ENCODE measurements around the gene GDF10.

Gene GDF10

DNA sequence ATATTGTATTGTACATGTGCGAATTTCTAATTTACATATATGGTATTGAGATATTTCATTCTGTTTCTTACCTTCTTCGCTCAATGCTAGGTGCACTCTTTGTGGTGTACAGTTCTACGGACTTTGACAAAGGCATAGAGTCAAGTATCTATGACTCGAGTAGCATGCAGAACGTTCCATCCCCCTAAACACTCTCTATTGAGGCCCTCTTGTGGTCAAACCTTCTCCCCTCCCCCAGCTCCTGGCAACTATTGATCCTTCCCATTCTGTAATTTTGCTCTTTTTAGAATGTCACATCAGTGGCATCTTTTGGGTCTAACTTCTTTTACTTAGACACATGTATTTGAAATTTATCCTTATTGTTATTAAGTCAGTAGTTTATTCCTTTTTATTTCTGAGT lies 30.7 kb upstream of the GDF10 start:
- DNase-seq (ENCODE audit: low spot score): no peak

DNA sequence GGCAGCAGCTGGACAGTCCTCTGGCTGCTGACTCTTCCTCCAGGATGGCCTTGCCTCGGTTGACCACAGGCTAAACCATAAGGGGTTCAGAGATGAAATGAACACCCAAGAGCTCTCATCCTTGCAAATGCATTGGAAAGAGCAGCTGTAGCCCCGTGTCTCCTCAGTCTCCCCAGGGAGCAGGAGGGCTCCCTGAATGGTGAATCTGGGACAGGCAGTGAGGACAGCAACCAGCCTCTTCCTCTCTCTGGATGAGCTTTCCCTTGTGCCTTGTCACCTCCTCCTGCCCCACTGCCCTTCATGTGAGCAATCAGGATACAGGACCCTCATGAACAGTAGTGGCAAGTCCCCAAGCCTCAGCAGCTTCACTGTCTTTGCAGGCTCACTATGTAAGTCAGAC lies 23.9 kb upstream of the GDF10 start:
- DNase-seq (ENCODE audit: low spot score): no peak

DNA sequence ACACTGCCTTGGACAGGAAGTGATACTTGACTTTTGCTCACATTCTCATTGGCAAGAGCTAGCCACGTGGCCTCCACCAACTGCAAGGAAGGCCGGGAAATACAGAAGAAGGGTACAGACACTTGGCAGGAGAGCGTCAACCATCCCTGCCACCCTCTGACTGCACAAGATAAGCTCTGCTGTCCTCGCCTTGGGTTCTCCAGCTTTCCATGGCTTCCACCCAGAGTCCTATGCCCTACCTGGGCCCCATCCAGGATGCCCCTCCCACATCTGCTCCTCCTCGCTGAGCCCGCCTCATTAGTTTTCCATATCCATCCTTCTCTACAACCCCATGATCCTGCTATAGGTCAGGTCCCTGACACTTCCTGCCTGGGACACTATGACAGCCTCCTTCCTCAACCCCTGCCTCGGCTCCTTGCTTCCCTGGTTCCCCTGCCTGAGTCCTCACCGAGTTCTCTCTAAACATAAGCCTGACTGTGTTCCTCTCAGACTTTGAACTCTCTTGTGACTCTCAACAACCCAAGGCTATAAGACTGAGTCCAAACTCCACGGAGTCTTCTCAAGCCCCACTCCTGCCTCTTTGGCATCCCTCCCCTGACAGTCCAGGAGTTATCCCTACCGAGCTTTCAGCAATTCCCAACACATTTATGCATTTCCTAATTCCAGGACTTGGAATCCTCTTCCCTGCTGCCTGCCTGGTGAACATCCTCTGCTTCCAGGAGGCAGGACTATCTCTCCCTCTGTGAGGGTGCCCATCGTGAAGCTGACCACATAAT lies 23.2 kb upstream of the GDF10 start:
- no peak for DNase-seq (ENCODE audit: low spot score)

DNA sequence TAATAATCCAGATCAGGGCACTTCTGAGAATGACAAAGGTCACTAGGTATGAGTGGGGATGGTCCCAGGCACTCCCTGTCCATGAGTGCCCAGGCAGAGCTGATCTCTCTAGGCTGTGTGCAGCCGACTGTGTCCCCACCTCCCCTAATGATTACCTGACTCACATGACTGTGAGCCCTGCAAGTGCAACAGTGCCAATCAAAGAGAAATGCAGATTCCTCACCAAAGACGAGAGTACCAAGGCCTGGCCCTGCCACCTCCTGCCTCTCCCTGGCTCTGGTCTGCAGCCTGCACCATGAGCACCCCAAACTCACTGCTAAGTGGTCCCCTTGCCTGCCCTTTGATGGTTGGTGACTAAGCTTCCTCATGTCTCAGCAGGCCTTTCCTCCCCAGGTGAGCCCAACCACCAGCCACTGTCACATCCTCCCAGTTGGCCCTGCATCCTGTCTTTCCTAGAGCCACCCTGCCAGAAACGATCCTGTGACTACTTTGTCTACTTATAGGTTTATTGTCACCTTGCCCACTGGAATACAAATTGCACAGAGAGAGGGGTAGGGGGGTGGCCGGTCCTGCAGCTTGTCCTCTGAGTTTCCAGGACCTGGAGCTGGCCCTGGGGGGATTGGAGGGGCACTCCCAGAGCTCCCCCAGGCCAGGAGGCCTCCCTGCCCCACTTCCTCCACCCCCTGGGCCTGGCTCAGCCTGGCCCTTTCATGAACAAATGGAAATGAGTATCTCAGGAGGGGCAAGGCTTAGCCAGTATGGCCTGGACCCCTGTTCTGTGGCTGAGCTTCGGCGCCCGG lies 22.4 kb upstream of the GDF10 start:
- no peak for DNase-seq (ENCODE audit: low spot score)

DNA sequence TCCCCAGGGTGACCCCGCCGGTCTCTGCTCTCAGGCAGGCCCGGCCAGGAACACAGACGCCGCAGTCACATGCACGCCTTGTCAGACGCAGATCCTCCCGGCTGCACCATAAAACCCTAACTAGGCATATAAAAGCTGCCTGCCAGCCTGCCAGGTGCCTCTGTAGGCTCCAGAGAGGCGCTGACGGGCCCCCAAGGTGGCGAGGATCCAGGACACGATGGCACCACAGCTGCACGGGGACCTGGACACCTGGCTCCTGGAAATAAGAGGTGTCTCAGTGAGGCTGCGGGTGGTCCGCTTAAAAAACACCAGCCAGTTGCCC lies 21.9 kb upstream of the GDF10 start:
- DNase-seq (ENCODE audit: low spot score): no peak

DNA sequence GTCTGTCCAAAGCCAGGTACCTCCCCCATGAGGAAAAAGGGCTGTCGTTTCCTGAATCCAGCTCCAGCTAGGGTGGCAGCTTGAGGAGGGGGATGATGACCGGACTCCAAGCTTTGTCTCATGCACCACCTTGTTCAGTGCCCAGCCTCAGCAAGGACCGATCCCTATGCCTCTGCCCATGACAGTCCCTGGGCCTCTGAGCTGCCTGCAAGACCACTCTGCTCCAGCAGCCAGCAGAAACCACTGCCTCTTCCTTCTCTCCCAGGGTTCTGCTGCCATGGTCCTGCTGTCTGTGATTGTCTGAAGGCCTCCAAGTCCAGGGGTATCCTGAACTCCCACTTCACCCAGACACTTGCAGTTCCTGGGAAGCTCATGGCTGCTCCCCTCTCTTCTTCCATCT lies 21.3 kb upstream of the GDF10 start:
- no peak for DNase-seq (ENCODE audit: low spot score)

DNA sequence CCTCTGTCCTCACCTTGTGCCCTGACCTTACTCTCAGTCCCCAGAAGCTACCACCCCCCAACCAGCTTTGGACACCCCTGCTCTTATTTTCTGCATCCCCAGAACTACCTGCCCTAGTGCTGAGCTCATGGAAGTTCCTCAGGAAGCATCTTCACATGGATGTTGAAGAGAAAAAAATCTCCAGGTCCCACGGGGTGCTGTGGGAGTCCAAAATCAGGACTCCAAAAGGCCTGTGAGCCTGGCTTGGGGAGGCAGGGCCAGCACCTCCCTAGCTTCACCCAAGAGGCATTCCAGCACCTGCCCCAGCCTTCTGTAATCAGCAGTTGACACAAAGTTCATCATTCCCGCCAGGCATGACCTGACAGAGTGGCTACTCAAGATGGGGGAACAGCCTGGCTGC lies 20.7 kb upstream of the GDF10 start:
- no peak for DNase-seq (ENCODE audit: low spot score)

DNA sequence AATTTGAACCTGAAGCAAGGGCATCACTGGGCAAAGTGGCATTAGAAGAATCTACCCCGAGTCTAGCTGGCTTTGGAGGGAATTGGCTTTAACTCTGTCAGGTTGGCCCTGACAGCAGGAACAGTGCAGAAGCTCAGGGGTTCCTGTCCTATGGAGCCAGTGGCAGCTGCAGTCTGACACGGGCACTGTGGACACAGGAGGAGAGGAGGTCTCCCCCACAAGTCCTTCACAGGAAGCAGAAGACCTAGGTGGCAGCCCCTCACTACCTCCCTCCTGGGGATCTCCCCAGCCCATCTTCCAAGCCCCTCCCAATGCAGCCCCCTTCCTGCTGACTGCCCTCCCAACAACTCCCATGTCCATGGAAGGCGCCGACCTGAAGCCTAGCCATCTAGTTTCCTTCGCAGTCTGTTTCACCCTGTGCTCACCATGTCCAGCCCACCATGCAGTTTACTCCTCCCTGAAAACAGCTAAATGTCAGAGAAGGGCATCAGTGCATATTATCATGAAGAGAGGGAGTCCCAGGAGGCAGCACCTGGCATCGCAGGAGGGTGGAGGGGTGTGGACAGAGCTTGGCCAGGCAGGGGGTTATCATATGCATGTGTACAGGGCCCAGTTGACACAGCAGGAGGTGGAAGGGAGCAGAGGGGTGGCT lies 17.9 kb upstream of the GDF10 start:
- no peak for DNase-seq (ENCODE audit: low spot score)

DNA sequence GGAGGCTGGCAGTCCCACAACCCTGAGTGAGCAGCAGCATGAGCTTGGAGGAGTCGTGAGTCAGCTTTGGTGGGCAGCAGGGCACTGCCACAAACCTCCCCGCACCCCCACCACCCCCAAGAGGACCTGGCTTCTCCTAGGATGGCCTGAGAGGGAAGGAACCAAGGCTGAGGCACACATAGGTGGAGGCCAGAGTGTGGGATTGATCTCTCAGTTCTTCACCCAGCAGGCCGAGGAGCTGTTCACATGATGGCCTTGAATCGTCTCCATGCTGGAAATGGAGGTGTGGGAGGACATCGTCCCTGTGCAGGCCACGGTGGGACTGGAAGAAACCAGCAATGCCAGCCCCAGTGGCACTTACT lies 17.4 kb upstream of the GDF10 start:
- no peak for DNase-seq (ENCODE audit: low spot score)

DNA sequence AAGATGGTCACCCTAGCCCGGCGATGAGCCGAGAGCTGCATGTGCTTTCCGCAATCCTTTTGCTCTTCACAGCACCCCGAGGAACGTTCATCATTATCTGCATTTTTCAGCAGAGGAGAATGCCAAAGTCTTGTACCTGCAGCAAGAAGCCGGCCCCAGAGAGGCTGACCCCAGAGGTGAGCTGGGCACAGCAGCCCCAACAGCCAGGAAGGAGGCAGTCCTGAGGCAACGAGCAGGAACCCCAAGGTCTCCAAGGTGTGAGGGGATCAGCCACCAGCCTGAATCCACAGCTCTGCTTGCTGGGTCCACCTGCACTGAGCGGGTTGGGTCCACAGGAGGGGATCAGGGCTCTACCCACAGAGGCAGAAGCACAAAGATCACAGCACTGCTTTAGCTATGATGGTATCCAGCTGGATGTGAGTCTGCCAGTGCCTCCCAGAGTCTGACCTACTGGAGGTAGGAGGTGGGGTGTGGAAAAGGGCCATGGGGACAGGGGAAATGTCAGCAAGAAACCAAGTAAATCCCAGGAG lies 16.8 kb upstream of the GDF10 start:
- DNase-seq (ENCODE audit: low spot score): no peak

DNA sequence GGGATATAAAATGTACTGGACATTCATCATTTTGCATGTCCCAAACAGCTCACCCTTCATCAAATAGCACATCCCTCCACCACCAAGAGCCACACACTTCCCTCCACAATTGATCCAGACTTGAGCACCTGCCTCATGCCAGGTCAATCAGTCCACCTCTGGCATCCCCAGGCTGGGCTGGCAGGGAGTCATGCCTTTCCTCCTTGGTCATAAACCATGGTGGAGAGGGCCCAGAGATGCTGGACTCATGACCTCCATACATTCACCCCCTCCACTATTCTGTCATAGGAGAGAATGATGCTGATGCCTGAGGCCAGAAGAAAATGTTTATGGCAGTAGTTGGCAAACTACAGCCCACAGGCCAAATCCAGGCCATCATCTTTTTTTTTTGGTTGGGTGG lies 16.1 kb upstream of the GDF10 start:
- no peak for DNase-seq (ENCODE audit: low spot score)

DNA sequence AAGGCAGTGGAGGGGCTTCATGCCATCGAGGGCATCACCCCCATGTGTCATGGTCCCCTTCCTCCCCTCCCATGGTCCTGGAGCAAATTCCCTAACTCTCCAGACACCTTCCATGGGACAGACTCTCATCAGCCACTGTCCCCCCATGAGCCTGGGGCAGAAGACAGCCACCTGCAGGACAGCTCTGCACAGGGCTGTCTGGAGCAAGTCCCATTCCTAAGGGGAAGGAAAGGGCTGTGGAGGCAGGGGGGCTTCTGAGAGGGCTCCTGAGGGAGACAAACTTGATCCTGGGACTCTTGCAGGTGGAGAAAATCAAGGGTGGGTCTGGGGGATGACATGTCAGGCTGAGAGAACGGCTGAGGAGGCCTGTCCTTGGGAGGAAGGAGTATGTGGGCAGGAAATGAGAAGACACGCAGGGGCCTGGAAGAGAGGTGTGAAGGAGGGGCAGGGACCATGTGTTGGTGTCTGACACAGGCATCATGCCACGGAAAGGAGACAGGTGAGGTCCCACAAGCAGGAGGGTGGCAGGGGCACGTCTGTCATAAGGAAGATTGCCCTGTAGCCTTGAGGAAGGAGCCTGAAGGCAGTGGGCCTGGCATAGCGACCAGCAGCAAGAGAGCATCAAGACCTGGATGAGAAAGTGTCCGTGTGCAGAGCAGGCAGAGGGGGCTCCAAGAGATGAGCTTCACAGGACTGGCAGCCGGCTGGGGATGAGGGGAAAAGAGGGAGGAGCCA lies 14.4 kb upstream of the GDF10 start:
- DNase-seq (ENCODE audit: low spot score): no peak

DNA sequence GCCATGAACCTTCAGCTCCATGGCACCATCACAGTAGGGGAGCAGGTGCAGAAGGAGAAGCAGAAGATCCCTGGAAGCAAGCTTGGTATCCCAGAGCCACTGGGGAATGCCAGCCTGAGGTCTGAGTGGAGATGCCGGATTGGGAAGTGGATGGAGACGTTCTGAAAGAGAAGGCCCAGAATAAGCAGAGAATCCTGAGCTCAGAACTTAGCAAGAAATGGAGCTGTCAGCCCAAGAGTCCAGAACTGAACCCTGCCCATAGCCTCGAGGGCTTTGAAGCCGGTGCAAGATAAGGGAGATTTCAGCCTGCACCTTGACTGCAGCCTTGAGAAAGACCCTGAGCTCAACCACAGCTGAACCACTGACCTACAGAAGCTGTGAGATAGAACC lies 13.9 kb upstream of the GDF10 start:
- DNase-seq (ENCODE audit: low spot score): no peak

DNA sequence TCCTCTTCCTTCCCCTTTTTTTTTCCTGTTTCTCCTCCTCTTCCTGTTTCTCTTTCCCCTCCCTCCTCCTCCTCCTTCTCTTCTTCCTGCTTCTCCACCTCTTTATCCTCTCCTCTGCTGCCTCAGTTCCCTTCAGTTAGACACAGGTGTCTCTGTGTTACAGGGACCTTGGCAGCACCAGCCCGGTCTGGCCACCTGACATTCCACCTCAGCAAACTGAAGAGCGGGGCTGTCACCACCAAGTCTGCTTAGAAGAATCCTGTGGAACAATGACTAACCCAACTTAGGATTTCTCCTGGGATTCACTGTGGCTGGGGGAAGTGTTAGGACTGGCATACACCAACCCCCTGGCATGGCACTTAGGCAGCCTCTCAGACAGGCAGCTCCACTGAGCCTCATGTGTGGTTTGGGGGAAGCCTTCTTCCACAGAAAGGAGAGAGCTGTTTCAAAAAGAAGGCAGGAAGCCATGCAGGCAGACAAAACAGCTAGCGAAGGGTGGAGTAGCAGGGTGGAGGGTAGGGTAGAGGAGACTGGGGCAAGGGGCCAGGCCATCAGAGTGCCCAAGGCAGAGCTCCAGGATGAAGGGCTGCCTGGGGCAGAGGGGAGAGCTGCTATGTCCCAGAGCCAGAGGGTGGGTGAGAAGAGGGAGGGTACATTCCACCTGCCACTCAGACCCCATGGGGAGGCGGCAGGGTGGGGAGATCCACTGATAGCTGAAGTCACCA lies 13.2 kb upstream of the GDF10 start:
- no peak for DNase-seq (ENCODE audit: low spot score)

DNA sequence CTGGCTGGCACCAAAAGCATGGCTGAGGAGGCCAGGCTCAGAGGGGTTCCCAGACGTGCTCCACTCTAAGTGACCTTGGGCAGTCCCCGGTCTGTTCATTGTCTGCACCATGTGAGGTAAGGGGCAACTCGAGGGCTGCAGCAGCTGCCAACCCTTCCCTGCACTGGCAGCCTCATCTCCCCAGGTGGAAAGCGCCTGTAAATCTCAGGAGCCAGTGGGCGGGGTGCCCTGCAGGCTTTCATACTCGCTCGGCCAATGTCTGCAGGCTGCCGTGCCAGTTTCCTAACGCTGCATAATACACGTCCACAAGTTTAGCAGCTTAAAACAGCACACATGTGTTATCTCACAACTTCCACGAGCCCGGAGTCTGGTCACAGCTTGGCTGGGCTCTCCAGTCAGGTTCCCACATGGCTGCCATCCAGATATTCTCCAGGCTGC lies 12.6 kb upstream of the GDF10 start:
- DNase-seq (ENCODE audit: low spot score): no peak

DNA sequence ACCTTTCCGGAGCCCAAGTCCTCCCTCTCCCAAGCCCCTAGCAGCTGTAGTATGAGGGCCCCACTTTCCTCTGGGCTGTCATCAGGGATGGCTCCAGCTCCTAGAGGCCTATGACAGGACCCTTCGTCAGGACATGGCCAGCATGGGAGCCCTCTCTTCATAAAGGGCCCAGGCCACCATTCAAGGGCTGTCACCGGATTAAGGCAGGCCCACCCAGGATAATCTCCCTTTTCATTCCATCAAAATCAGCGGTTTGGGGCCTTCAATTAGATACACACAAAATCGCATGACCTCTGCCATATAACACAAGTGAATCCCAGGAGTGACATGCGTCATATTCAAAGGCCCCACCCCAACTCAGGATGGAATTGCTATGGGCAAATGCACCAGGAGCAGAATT lies 12.2 kb upstream of the GDF10 start:
- DNase-seq (ENCODE audit: low spot score): no peak

DNA sequence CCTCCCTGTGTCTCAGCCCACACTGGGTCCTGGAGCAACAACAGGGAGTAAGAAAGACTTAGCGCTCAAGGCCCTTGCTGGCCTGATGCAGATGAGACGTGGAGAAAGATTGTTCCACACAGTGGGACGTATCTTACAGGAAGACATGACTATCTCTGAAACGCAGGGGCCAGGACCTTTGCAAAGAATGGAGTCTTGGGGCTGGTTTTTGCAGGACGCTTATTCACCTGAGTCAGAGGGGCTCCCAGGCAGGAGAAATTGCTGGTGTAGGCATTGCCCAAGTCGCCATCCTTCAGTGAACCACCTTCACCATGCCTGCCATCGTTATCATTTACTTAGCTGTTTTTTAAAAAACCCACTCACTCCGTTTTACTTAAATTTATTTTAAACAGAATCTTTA lies 11.8 kb upstream of the GDF10 start:
- no peak for DNase-seq (ENCODE audit: low spot score)

DNA sequence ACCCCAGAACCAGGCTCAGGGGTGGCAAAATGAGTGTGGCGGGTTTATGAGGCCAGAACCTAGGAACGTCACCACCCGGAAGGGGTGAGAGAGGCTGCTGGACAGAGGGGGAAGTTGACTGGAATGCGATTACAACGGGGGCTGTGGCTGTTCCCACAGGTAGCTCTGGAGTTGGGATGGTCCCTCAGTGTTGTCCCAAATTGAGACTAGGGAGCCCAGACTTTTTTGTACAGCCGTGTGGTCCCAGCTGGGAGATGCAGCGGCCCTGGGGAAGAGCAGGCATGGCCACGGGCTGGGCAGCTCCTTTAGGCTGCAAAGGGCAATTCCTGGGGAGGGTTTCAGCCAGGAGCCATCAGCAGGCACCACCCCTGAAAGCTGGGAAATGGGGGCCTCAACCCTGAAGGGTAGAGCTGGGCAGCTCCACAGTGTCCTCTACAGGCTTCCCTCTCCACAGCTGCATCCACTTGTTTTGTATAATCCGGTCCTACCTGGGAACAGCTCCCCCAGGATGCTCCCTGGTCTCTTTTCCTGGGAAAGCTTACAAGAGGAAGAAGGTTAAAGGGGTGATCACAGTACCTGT lies 11.0 kb upstream of the GDF10 start:
- DNase-seq (ENCODE audit: low spot score): no peak

DNA sequence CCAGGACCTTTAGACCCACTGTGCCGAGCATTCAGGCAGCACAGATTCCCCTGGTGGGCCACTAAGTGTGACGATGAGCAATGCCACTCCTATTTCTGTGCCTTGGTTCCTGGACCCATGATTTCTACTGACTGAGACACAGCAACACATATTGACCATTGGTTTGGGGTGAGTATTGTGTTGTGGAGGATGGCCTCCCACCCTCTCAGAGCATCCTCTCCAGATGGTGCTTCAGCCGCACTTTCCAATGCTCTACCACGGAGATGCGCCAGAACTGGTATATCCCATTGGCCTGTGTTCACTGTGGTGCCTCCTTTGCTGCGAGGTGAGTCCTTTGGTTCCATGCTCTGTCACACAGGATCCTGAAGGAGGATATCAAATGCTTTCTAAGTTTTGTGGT lies 10.1 kb upstream of the GDF10 start:
- DNase-seq (ENCODE audit: low spot score): no peak

DNA sequence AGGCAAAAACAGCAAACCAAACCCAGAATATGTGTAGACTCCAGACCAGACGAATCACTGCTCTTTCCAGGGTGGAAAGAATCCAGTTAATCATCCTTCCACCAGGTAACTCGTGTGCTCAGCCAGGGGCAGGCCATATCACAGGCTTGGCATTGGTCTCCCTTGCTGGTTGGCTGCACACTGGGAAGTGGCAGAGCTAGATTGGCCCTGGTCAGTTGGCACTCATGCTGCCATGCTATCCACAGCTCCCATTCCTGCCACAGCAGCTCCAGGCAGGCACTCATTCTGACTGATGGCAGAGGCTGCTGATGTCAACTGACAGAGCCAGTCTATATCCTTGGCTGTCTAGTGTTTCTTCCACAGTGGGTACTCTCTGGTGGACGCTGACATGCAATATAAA lies 9.7 kb upstream of the GDF10 start:
- no peak for DNase-seq (ENCODE audit: low spot score)

DNA sequence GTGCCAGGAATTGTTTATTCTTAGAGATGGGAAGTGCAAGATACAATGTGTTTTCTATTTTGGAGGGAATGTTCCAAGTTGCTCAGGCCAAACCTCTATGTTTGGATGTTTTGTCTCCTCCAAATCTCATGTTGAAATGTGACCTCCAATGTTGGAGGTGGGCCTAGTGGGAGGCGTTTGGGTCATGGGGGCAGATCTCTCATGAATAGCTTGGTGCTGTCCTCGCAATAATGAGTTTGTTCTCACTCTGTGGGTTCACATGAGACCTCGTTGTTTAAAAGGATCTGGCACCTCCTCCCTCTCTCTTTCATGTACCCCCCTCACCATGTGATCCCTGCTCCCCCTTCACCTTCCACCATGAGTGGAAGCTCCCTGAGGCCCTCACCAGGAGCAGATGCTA lies 8.3 kb upstream of the GDF10 start:
- DNase-seq (ENCODE audit: low spot score): no peak
